ENCODE measurements around the gene ABLIM2. TPM values are rescaled to one million over a fixed set of nuclear protein-coding genes. Genes with fewer than 3 reads are reported as not detected.
A peak's percentile ranks its signal among the peaks of the same experiment; 100 is the strongest.

ABLIM2 gene
- total and polyA plus RNA-seq, 2 of the 4 experiments (the other 2 are of a cell fraction) = under 0.01 to 0.10 TPM

DNA sequence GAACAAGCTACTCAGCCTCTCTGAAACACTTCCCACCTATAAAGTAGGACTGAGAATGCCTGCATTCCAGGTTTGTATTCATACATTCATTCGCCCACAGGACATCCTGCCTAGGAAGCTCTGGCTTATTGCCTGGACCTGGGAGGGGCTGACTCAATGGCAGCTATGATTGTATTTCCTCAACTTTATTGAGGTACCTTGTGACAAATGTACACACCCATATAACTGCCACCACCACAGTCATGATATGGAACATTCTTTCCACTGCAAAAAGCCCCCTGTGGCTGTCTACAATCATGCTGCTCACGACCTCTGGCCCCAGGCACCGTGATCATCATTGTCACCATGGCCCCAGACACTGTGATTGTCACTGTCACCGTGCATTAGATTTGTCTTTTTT, 68.3 kb downstream of the ABLIM2 start:
- H4K20me1 ChIP-seq (ENCODE audit: insufficient read depth, low read length) = no peaks in the 10 kb centered on the region
- H2AFZ ChIP-seq (replicated peaks; ENCODE audit: low read length, poor library complexity) = no peak overlapping the region
- no peaks in the 10 kb centered on the region for H3K9me1 ChIP-seq (ENCODE audit: insufficient read depth, low read length)
- BruUV-seq (replicated peaks) = no TSS peak
- no CpG with 5 or more reads among the region's 4 CpGs for WGBS, 2 experiments (ENCODE audit: extremely low coverage in 2 of 2, insufficient read length in 1 of 2)
- H4K91ac ChIP-seq (ENCODE audit: insufficient read depth, low read depth, low read length) = no peak overlapping the region
- H3K4me3 ChIP-seq (ENCODE audit: insufficient read depth, low read depth, low read length) = no peak overlapping the region
- no peak overlapping the region for H4K5ac ChIP-seq (ENCODE audit: low read depth, low read length)
- H3K9me3 ChIP-seq (ENCODE audit: control insufficient read depth, insufficient read depth, low read length) = peaks cover 7% of the 10 kb centered on the region
- H3K18ac ChIP-seq (ENCODE audit: low read depth, low read length) = no peak overlapping the region
- no peak for ATAC-seq (ENCODE audit: low read depth)
- H3K9ac ChIP-seq (ENCODE audit: low read depth, low read length) = no peak overlapping the region
- H2AK5ac ChIP-seq (ENCODE audit: low read depth, low read length) = no peak overlapping the region
- intact Hi-C loops (cut with micrococcal nuclease) = no loop called here
- TF ChIP-seq, protein P1, sequence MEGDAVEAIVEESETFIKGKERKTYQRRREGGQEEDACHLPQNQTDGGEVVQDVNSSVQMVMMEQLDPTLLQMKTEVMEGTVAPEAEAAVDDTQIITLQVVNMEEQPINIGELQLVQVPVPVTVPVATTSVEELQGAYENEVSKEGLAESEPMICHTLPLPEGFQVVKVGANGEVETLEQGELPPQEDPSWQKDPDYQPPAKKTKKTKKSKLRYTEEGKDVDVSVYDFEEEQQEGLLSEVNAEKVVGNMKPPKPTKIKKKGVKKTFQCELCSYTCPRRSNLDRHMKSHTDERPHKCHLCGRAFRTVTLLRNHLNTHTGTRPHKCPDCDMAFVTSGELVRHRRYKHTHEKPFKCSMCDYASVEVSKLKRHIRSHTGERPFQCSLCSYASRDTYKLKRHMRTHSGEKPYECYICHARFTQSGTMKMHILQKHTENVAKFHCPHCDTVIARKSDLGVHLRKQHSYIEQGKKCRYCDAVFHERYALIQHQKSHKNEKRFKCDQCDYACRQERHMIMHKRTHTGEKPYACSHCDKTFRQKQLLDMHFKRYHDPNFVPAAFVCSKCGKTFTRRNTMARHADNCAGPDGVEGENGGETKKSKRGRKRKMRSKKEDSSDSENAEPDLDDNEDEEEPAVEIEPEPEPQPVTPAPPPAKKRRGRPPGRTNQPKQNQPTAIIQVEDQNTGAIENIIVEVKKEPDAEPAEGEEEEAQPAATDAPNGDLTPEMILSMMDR (conservative IDR thresholded peaks at IDR 0.05; ENCODE audit: low read depth, low read length) = no peak
- TF ChIP-seq RCOR1 (IDR thresholded peaks at IDR 0.05; ENCODE audit: insufficient replicate concordance, low read length) = no peak
- no peak for TF ChIP-seq CEBPB (IDR thresholded peaks at IDR 0.05; ENCODE audit: low read depth, low read length)
- TF ChIP-seq RAD21 (IDR thresholded peaks at IDR 0.05; ENCODE audit: low read length) = no peak
- no peaks in the 10 kb centered on the region for H3K79me1 ChIP-seq (ENCODE audit: low read depth in 1 of 2, low read length in 2 of 2)
- CTCF ChIA-PET = no interaction called here
- dilution Hi-C loops (cut with HindIII; ENCODE audit: low sequenced_read_pairs, unreplicated experiment) = no loop called here
- H2BK20ac ChIP-seq (ENCODE audit: low read depth, low read length) = no peak overlapping the region
- H2BK5ac ChIP-seq (ENCODE audit: low read depth, low read length, poor library complexity, severe bottlenecking) = no peak overlapping the region
- H3K23ac ChIP-seq (ENCODE audit: low read depth, low read length) = no peak overlapping the region
- H3K56ac ChIP-seq (ENCODE audit: extremely low read depth, insufficient read depth, low read length) = no peak overlapping the region
- peak; percentile 35 for DNase-seq
- H4K8ac ChIP-seq (ENCODE audit: low read depth in 2 of 2, low read length in 2 of 2) = no peak overlapping the region
- H3K27me3 ChIP-seq (ENCODE audit: control insufficient read depth, insufficient read depth, low read length) = peaks cover 12% of the 10 kb centered on the region
- H3K4ac ChIP-seq (ENCODE audit: low read depth, low read length) = no peak overlapping the region
- H3K4me1 ChIP-seq (ENCODE audit: control insufficient read depth, insufficient read depth, low read length) = no peaks in the 10 kb centered on the region
- no peaks in the 10 kb centered on the region for H3K36me3 ChIP-seq (ENCODE audit: control insufficient read depth, insufficient read depth, low read length)
- POLR2A ChIA-PET (ENCODE audit: unreplicated experiment) = no interaction called here
- H2BK120ac ChIP-seq (ENCODE audit: low read depth, low read length) = no peak overlapping the region
- H3K14ac ChIP-seq (replicated peaks; ENCODE audit: low read depth, low read length) = no peak overlapping the region
- no peak overlapping the region for H3K27ac ChIP-seq (ENCODE audit: insufficient read depth, low read length)
- no peak overlapping the region for H2BK15ac ChIP-seq (ENCODE audit: low read depth, low read length)
- H3K4me2 ChIP-seq (ENCODE audit: low read depth, low read length) = no peak overlapping the region
- in situ Hi-C loops (cut with MboI; ENCODE audit: low sequenced_read_pairs) = no loop called here
- no peak overlapping the region for H2AK9ac ChIP-seq (replicated peaks; ENCODE audit: low read depth, low read length, poor library complexity)
